Fibroblast of lung (primary cell): ENCODE results near the gene TBC1D9. TPM values are rescaled to one million over a fixed set of nuclear protein-coding genes. Genes with fewer than 3 reads are reported as not detected.

Source experiments
- DNase-seq, 2 donors: peaks; one replicate each; pipeline versions ENCODE4 v3.0.0 to v3.0.0-alpha.2; 2010; ENCODE audit warnings: low read depth in 2 of 2
- H2AFZ ChIP-seq: 2 replicates; pipeline ENCODE4 v1.5.1; 2012; ENCODE audit warnings: low read length, control low read depth, inconsistent platforms
- H3K27ac ChIP-seq: 2 replicates; pipeline ENCODE4 v1.5.1; 2011; ENCODE audit warnings: low read length, control low read depth; ENCODE audit not compliant: insufficient read depth
- H3K27me3 ChIP-seq: 2 replicates; pipeline ENCODE4 v1.5.1; 2011; ENCODE audit warnings: mild to moderate bottlenecking, low read length; ENCODE audit not compliant: control insufficient read depth, insufficient read depth
- H3K36me3 ChIP-seq: 2 replicates; pipeline ENCODE4 v1.5.1; 2011; ENCODE audit warnings: low read length; ENCODE audit not compliant: control insufficient read depth, insufficient read depth
- H3K4me1 ChIP-seq: 2 replicates; pipeline ENCODE4 v1.5.1; 2011; ENCODE audit warnings: low read length; ENCODE audit not compliant: control insufficient read depth, insufficient read depth; ENCODE audit errors: extremely low read depth
- H3K4me2 ChIP-seq: 2 replicates; pipeline ENCODE4 v1.5.1; 2011; ENCODE audit warnings: low read length, control low read depth; ENCODE audit not compliant: insufficient read depth; ENCODE audit errors: extremely low read depth
- H3K4me3 ChIP-seq, 4 experiments: fragments of 200-600 bp in 1 of 4; sonication (generic) in 1 of 4; replicated peaks in 1 of 4; 2 replicates each; pipeline ENCODE4 v1.5.1; 2011 to 2016; ENCODE audit warnings: low read length in 4 of 4, low read depth in 3 of 4, mild to moderate bottlenecking in 3 of 4, control low read depth in 2 of 4, inconsistent platforms in 1 of 4, mixed read lengths in 1 of 4; ENCODE audit not compliant: insufficient read depth in 1 of 4; ENCODE audit errors: control extremely low read depth in 1 of 4
- H3K79me2 ChIP-seq: 2 replicates; pipeline ENCODE4 v1.5.1; 2012; ENCODE audit warnings: mild to moderate bottlenecking, low read length, inconsistent platforms; ENCODE audit not compliant: control insufficient read depth, insufficient read depth
- H3K9ac ChIP-seq: 2 replicates; pipeline ENCODE4 v1.5.1; 2011; ENCODE audit warnings: mild to moderate bottlenecking, low read length, control low read depth; ENCODE audit not compliant: insufficient read depth
- H3K9me3 ChIP-seq: 2 replicates; pipeline ENCODE4 v1.5.1; 2012; ENCODE audit warnings: low read depth, low read length; ENCODE audit not compliant: control insufficient read depth, insufficient read depth
- H4K20me1 ChIP-seq: 2 replicates; pipeline ENCODE4 v1.5.1; 2011; ENCODE audit warnings: low read length; ENCODE audit not compliant: control insufficient read depth, insufficient read depth; ENCODE audit errors: extremely low read depth
- EZH2 ChIP-seq: IDR thresholded peaks from 2 replicates; pipeline ENCODE4 v1.5.1; 2012; ENCODE audit warnings: low read length, control low read depth, mild to moderate bottlenecking; ENCODE audit errors: missing control alignments
- polyA plus RNA-seq, 2 donors: library from polyadenylated mRNA; depleted of rRNA in 1 of 2; stranded (reverse) in 1 of 2; unstranded in 1 of 2; fragments of >200 nt; gene quantifications; 2 replicates each; pipeline ENCODE4 v1.2.1, GENCODE V29; 2011 to 2012; ENCODE audit warnings: missing spikeins in 1 of 2
- total RNA-seq: library from RNA; depleted of rRNA; stranded (reverse); fragments of >200 nt; gene quantifications from 2 replicates; pipeline ENCODE4 v1.2.1, GENCODE V29; 2014
- TF ChIP-seq, protein P1 (sequence below), 2 donors: IDR thresholded peaks in 1 of 2; conservative IDR thresholded peaks in 1 of 2; 1 replicate in 1 of 2; 2 replicates in 1 of 2; pipeline ENCODE4 v1.5.1; 2011 to 2012; ENCODE audit warnings: low read length in 2 of 2, control low read depth in 1 of 2, inconsistent platforms in 1 of 2, low read depth in 1 of 2, mild to moderate bottlenecking in 1 of 2

The TBC1D9 gene
- total and polyA plus RNA-seq, 2 donors (not counting 1 experiment from before 2014, with no cell fraction given) = 18.6 to 36.3 TPM

DNA sequence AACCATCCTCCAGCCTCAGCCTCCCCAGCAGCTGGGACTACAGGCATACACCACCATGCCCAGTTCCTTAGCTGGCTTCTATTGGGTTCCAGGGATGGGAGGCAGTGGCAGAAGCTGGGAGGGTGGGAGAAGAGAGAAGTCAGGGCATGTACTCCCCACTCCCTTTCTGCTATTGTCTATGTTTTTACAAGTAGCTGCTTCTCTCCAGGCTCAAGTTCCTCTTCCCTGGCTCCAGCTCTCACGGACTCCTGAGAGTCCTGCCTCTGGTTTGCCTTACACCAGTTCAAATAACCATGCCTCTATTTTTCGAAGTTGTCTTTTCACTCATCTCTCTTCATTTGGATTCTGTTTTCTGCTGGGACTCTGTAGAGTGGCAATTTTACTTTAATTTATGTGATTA, 2.9 kb downstream of the TBC1D9 start:
- no peak for TF ChIP-seq EZH2
- TF ChIP-seq, protein P1, sequence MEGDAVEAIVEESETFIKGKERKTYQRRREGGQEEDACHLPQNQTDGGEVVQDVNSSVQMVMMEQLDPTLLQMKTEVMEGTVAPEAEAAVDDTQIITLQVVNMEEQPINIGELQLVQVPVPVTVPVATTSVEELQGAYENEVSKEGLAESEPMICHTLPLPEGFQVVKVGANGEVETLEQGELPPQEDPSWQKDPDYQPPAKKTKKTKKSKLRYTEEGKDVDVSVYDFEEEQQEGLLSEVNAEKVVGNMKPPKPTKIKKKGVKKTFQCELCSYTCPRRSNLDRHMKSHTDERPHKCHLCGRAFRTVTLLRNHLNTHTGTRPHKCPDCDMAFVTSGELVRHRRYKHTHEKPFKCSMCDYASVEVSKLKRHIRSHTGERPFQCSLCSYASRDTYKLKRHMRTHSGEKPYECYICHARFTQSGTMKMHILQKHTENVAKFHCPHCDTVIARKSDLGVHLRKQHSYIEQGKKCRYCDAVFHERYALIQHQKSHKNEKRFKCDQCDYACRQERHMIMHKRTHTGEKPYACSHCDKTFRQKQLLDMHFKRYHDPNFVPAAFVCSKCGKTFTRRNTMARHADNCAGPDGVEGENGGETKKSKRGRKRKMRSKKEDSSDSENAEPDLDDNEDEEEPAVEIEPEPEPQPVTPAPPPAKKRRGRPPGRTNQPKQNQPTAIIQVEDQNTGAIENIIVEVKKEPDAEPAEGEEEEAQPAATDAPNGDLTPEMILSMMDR (conservative IDR thresholded peaks at IDR 0.05 in 1 of 2, IDR thresholded peaks at IDR 0.05 in 1 of 2; ENCODE audit: low read depth in 1 of 2, low read length in 2 of 2) = no peak
- no peak for DNase-seq
- Histone ChIP-seq H3K27ac (no peak overlapping the region), H3K36me3 (no peaks in the 10 kb centered on the region), H3K9me3 (no peaks in the 10 kb centered on the region), H4K20me1 (no peaks in the 10 kb centered on the region), H3K4me3 (no peak overlapping the region), H2AFZ (no peak overlapping the region), H3K9ac (no peak overlapping the region), H3K4me2 (no peak overlapping the region), H3K79me2 (peaks cover 24% of the 10 kb centered on the region), H3K4me1 (no peaks in the 10 kb centered on the region), H3K27me3 (no peaks in the 10 kb centered on the region)

DNA sequence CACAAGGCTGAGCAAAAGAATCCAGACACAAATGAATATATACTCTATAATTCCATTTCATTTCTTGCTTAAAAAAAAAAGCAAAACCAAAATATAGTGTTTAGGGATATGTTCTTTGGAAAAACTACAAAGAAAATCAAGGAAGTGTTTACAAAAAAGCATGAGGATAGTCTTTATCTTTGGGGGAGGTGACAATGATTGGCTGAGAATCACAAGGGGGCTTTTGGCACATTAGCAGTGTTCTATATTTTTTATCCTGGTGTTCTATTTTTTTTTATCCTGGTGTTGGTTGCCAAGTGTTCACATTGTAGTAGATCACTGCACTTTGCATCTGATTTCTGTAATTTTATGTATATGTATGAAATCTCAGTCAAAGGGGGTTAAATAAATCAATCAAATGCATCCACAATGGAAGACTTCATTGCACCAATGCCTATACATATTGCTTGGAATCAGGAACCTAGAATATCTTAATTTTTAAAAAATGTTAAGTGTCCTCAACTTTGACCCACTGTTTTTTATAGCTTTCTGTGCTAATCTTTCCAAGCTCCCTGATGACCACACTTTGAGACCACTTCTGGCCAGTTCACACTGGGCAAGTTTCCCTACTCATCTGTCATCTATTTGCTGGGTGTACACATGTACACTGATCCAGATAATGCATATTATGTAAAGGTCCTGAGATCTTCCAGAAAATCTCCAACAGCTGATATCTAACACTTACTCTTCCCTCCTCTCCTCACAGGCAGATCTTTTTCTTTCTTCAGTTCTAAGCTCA, 3.7 kb downstream of the TBC1D9 start:
- Histone ChIP-seq H3K27ac (no peak overlapping the region), H3K4me1 (no peaks in the 10 kb centered on the region), H3K27me3 (no peaks in the 10 kb centered on the region), H2AFZ (no peak overlapping the region), H3K79me2 (peaks cover 24% of the 10 kb centered on the region), H4K20me1 (no peaks in the 10 kb centered on the region), H3K9me3 (no peaks in the 10 kb centered on the region), H3K36me3 (no peaks in the 10 kb centered on the region), H3K9ac (no peak overlapping the region), H3K4me2 (no peak overlapping the region), H3K4me3 (no peak overlapping the region)
- TF ChIP-seq, protein P1 (conservative IDR thresholded peaks at IDR 0.05 in 1 of 2, IDR thresholded peaks at IDR 0.05 in 1 of 2; ENCODE audit: low read depth in 1 of 2, low read length in 2 of 2) = no peak
- TF ChIP-seq EZH2 = no peak
- DNase-seq = no peak

DNA sequence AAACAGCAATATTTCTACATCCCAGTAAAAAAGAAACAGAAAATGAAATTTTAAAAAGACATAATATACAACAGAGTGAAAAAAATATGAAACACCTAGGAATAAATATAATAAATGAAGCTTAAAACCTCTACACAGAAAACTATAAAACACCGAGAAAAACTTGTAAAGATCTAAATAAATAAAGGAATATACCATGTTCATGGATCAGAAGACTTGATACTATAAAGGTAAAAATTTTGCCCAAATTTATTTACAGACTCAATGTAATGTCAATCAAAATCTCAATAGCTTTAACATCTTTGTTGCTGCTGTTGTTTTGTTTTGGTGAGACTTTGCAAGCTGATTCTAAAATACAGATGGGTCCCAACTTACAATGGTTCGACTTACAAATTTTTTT, 5.7 kb downstream of the TBC1D9 start:
- TF ChIP-seq, protein P1 (conservative IDR thresholded peaks at IDR 0.05 in 1 of 2, IDR thresholded peaks at IDR 0.05 in 1 of 2; ENCODE audit: low read depth in 1 of 2, low read length in 2 of 2) = no peak
- no peak for TF ChIP-seq EZH2
- Histone ChIP-seq H3K9ac (no peak overlapping the region), H4K20me1 (no peaks in the 10 kb centered on the region), H3K27me3 (no peaks in the 10 kb centered on the region), H3K27ac (no peak overlapping the region), H2AFZ (no peak overlapping the region), H3K4me2 (no peak overlapping the region), H3K4me3 (no peak overlapping the region), H3K9me3 (no peaks in the 10 kb centered on the region), H3K79me2 (peaks cover 23% of the 10 kb centered on the region), H3K4me1 (no peaks in the 10 kb centered on the region), H3K36me3 (no peaks in the 10 kb centered on the region)
- no peak for DNase-seq
